GM21576 (cell line): Measurements from ENCODE around the gene PLEKHO1.
"Not testable (repeated sequence)": the region's sequence is repeated elsewhere in the genome, so short reads cannot be mapped to it uniquely, and the experiment has no call there.

ENCODE experiments used
- ATAC-seq: cut with Tn5 transposase; IDR thresholded peaks from one replicate; pipeline ENCODE4 v1.9.1; 2021; ENCODE audit warnings: mild to moderate bottlenecking, moderate library complexity; ENCODE audit not compliant: unreplicated experiment

PLEKHO1 gene

GRCh38 chr1:150168960-150169601, 19.4 kb downstream of the PLEKHO1 start:
- no peak for ATAC-seq

GRCh38 chr1:150171801-150172200, 22.1 kb downstream of the PLEKHO1 start:
- ATAC-seq: no peak

GRCh38 chr1:150173141-150173585, 23.4 kb downstream of the PLEKHO1 start:
- no peak for ATAC-seq

- no peak for ATAC-seq
These were observed 26.9 kb downstream of the PLEKHO1 start for GRCh38 chr1:150176593-150176992.

GRCh38 chr1:150178548-150178947, 28.8 kb downstream of the PLEKHO1 start:
- ATAC-seq: no peak

GRCh38 chr1:150179867-150180266, 30.2 kb downstream of the PLEKHO1 start:
- no peak for ATAC-seq

- no peak for ATAC-seq
These were observed 30.8 kb downstream of the PLEKHO1 start for GRCh38 chr1:150180474-150180873.

- ATAC-seq: no peak
These were observed 32.5 kb downstream of the PLEKHO1 start for GRCh38 chr1:150182247-150182646.

GRCh38 chr1:150183061-150183460, 33.3 kb downstream of the PLEKHO1 start:
- no peak for ATAC-seq

GRCh38 chr1:150185481-150185880, 35.8 kb downstream of the PLEKHO1 start:
- no peak for ATAC-seq

GRCh38 chr1:150186438-150186788, 36.7 kb downstream of the PLEKHO1 start:
- ATAC-seq: not testable (repeated sequence)

GRCh38 chr1:150186789-150187559, 37.3 kb downstream of the PLEKHO1 start:
- no peak for ATAC-seq

GRCh38 chr1:150187560-150187931, 37.8 kb downstream of the PLEKHO1 start:
- no peak for ATAC-seq

GRCh38 chr1:150192012-150192411, 42.3 kb downstream of the PLEKHO1 start:
- no peak for ATAC-seq

GRCh38 chr1:150194381-150195031, 44.8 kb downstream of the PLEKHO1 start:
- no peak for ATAC-seq

GRCh38 chr1:150196417-150196816, 46.7 kb downstream of the PLEKHO1 start:
- ATAC-seq: no peak

- ATAC-seq: no peak
These were observed 57.7 kb downstream of the PLEKHO1 start for GRCh38 chr1:150207281-150207971.

GRCh38 chr1:150208460-150208859, 58.7 kb downstream of the PLEKHO1 start:
- ATAC-seq: not testable (repeated sequence)
